Measurements from ENCODE around the gene GTF2B. TPM values are rescaled to one million over a fixed set of nuclear protein-coding genes. Genes with fewer than 3 reads are reported as not detected.

GTF2B gene
- total and polyA plus RNA-seq, 9 of the 15 experiments (the other 6 are each of a cell fraction or from before 2014, with no cell fraction given): 34.5 to 113 (median 66.0) TPM

DNA sequence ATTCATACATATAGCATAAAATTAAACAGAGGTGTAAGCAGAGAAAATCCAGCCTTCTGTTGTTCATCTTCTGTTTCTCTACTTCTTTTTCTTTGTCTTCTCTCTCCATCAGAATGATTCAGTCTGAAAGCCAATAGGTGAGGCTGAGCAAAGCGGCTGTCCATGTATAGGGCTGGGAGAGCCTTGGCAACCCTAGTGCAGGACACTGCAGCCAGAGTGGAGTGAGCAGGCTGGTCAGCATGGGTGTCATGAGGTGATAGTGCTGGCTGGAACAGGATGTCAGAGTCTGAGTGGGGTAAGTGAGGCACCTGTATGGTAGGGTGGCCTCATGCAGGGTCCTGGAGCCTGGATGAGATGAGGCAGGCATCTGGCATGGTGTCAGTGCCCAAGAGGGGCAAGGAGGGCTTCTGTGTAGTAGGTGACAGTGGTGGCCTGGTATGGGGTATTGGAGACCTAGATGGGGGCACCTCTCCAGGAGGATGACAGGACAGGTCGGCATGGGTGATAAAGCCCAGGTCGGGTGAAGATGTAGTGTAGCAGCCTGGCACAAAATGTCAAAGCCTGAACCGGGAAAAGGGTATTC is 45.5 kb upstream of the GTF2B start (continued):
- TF ChIP-seq, protein P1, sequence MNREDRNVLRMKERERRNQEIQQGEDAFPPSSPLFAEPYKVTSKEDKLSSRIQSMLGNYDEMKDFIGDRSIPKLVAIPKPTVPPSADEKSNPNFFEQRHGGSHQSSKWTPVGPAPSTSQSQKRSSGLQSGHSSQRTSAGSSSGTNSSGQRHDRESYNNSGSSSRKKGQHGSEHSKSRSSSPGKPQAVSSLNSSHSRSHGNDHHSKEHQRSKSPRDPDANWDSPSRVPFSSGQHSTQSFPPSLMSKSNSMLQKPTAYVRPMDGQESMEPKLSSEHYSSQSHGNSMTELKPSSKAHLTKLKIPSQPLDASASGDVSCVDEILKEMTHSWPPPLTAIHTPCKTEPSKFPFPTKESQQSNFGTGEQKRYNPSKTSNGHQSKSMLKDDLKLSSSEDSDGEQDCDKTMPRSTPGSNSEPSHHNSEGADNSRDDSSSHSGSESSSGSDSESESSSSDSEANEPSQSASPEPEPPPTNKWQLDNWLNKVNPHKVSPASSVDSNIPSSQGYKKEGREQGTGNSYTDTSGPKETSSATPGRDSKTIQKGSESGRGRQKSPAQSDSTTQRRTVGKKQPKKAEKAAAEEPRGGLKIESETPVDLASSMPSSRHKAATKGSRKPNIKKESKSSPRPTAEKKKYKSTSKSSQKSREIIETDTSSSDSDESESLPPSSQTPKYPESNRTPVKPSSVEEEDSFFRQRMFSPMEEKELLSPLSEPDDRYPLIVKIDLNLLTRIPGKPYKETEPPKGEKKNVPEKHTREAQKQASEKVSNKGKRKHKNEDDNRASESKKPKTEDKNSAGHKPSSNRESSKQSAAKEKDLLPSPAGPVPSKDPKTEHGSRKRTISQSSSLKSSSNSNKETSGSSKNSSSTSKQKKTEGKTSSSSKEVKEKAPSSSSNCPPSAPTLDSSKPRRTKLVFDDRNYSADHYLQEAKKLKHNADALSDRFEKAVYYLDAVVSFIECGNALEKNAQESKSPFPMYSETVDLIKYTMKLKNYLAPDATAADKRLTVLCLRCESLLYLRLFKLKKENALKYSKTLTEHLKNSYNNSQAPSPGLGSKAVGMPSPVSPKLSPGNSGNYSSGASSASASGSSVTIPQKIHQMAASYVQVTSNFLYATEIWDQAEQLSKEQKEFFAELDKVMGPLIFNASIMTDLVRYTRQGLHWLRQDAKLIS (CRISPR knock-in tag; IDR thresholded peaks at IDR 0.05): no peak
- TF ChIP-seq, protein P2, sequence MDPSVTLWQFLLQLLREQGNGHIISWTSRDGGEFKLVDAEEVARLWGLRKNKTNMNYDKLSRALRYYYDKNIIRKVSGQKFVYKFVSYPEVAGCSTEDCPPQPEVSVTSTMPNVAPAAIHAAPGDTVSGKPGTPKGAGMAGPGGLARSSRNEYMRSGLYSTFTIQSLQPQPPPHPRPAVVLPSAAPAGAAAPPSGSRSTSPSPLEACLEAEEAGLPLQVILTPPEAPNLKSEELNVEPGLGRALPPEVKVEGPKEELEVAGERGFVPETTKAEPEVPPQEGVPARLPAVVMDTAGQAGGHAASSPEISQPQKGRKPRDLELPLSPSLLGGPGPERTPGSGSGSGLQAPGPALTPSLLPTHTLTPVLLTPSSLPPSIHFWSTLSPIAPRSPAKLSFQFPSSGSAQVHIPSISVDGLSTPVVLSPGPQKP (CRISPR knock-in tag; IDR thresholded peaks at IDR 0.05): no peak
- TF ChIP-seq SP1 (CRISPR knock-in tag; IDR thresholded peaks at IDR 0.05): no peak
- TF ChIP-seq ZNF444 (CRISPR knock-in tag; IDR thresholded peaks at IDR 0.05): no peak
- TF ChIP-seq RAD21 (CRISPR knock-in tag; conservative IDR thresholded peaks at IDR 0.05 in 1 of 2, IDR thresholded peaks at IDR 0.05 in 1 of 2): no peak

DNA sequence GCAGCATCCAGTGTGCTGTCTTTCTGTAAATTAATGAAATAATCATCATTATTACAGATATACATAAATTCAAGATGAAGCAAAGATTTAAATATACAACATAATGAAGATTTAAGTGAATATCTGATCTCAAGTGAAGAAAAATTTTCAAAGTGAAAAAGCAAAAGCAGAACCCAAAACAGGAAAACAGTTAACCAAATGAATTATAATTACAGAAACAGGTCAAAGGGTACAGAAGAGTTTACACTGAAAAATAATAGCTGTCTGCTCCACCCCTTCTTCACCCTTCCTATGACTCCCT is 44.8 kb upstream of the GTF2B start:
- in situ Hi-C loops (cut with MboI): no loop called here
- TF ChIP-seq RHOXF2B (CRISPR knock-in tag; conservative IDR thresholded peaks at IDR 0.05) (no peak), ZNF507 (tag; conservative IDR thresholded peaks at IDR 0.05) (no peak), HSF4 (CRISPR knock-in tag; IDR thresholded peaks at IDR 0.05; ENCODE audit: borderline replicate concordance) (no peak), HMG20B (CRISPR knock-in tag; IDR thresholded peaks at IDR 0.05) (no peak), PYGO2 (tag; IDR thresholded peaks at IDR 0.05) (no peak), ZNF311 (CRISPR knock-in tag; IDR thresholded peaks at IDR 0.05) (no peak), SLC30A9 (CRISPR knock-in tag; IDR thresholded peaks at IDR 0.05) (no peak), KHSRP (IDR thresholded peaks at IDR 0.05) (no peak), XRCC4 (IDR thresholded peaks at IDR 0.05; ENCODE audit: extremely low read depth, insufficient read depth, insufficient read length) (no peak)
- TF ChIP-seq, protein P3, sequence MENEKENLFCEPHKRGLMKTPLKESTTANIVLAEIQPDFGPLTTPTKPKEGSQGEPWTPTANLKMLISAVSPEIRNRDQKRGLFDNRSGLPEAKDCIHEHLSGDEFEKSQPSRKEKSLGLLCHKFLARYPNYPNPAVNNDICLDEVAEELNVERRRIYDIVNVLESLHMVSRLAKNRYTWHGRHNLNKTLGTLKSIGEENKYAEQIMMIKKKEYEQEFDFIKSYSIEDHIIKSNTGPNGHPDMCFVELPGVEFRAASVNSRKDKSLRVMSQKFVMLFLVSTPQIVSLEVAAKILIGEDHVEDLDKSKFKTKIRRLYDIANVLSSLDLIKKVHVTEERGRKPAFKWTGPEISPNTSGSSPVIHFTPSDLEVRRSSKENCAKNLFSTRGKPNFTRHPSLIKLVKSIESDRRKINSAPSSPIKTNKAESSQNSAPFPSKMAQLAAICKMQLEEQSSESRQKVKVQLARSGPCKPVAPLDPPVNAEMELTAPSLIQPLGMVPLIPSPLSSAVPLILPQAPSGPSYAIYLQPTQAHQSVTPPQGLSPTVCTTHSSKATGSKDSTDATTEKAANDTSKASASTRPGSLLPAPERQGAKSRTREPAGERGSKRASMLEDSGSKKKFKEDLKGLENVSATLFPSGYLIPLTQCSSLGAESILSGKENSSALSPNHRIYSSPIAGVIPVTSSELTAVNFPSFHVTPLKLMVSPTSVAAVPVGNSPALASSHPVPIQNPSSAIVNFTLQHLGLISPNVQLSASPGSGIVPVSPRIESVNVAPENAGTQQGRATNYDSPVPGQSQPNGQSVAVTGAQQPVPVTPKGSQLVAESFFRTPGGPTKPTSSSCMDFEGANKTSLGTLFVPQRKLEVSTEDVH (IDR thresholded peaks at IDR 0.05; ENCODE audit: low read depth, partially characterized antibody): no peak

More for the DNA sequence above, 44.8 kb upstream of the GTF2B start:
- H3K36me3 ChIP-seq (ENCODE audit: control insufficient read depth, insufficient read depth, low read length): peaks cover 52% of the 10 kb centered on the region
- BruUV-seq (replicated peaks): no TSS peak
- ATAC-seq (no peak), DNase-seq (ENCODE audit: extremely low read depth in 1 of 4, low spot score in 3 of 4) (no peak), FAIRE-seq (no peak)
- ChIA-PET CTCF (ENCODE audit: low intra/inter-chr PET ratio) (interaction anchor here (0.5 to 1.2 kb wide), 2 partner anchors 422 to 524 kb away, joined by 3 to 5 read pairs; no protein-coding TSS in a partner anchor), POLR2A (no interaction called here)
- no peaks in the 10 kb centered on the region for H3K9me3 ChIP-seq (replicated peaks; ENCODE audit: control insufficient read depth, insufficient read depth, low read depth, low read length)
- no peak overlapping the region for H3K4me3 ChIP-seq
- no peak overlapping the region for H2AFZ ChIP-seq (ENCODE audit: low read depth, low read length)
- H3K27me3 ChIP-seq (ENCODE audit: control insufficient read depth in 2 of 2, insufficient read depth in 2 of 2, low read length in 2 of 2): no peaks in the 10 kb centered on the region
- intact Hi-C loops (cut with micrococcal nuclease): no loop called here
- no peaks in the 10 kb centered on the region for H3K9me1 ChIP-seq (ENCODE audit: control insufficient read depth, insufficient read depth, low read length)
- no peaks in the 10 kb centered on the region for H3K79me2 ChIP-seq (ENCODE audit: control insufficient read depth, insufficient read depth, low read length)
- H4K20me1 ChIP-seq (replicated peaks; ENCODE audit: control insufficient read depth, insufficient read depth, low read length): no peaks in the 10 kb centered on the region
- no peaks in the 10 kb centered on the region for H3K4me1 ChIP-seq (replicated peaks in 1 of 2; ENCODE audit: control insufficient read depth in 2 of 2, insufficient read depth in 2 of 2, low read length in 2 of 2)
- H3K4me2 ChIP-seq (ENCODE audit: insufficient read depth, low read length): no peak overlapping the region
- H3K27ac ChIP-seq (ENCODE audit: extremely low read depth, low read depth, low read length): no peak overlapping the region
- no peak overlapping the region for H3K9ac ChIP-seq (ENCODE audit: insufficient read depth in 1 of 2, low read depth in 2 of 2, low read length in 2 of 2)

All from K562 (cell line).